NAMALWA (cell line): ENCODE results near the gene FHDC1.

Source experiments
- DNase-seq: peaks from one replicate; pipeline ENCODE4 v3.0.0-alpha.2; 2015; ENCODE audit warnings: low spot score

FHDC1 gene

GRCh38 chr4:152936446-152937335 lies 568 bp downstream of the FHDC1 start:
- no peak for DNase-seq

GRCh38 chr4:152937336-152938236 lies 1.5 kb downstream of the FHDC1 start:
- no peak for DNase-seq

- DNase-seq, result no peak
Measured at GRCh38 chr4:152938237-152938947, 2.3 kb downstream of the FHDC1 start.

- DNase-seq, result no peak
Measured at GRCh38 chr4:152939621-152940020, 3.5 kb downstream of the FHDC1 start.

GRCh38 chr4:152940461-152940860 lies 4.3 kb downstream of the FHDC1 start:
- no peak for DNase-seq

GRCh38 chr4:152941411-152941810 lies 5.3 kb downstream of the FHDC1 start:
- DNase-seq, result no peak

- no peak for DNase-seq
Measured at GRCh38 chr4:152942346-152942745, 6.2 kb downstream of the FHDC1 start.

- no peak for DNase-seq
Measured at GRCh38 chr4:152943672-152944071, 7.5 kb downstream of the FHDC1 start.

- DNase-seq, result no peak
Measured at GRCh38 chr4:152944666-152945320, 8.7 kb downstream of the FHDC1 start.

- no peak for DNase-seq
Measured at GRCh38 chr4:152945639-152946038, 9.5 kb downstream of the FHDC1 start.

GRCh38 chr4:152946446-152946845 lies 10.3 kb downstream of the FHDC1 start:
- DNase-seq, result no peak

GRCh38 chr4:152947311-152947710 lies 11.2 kb downstream of the FHDC1 start:
- no peak for DNase-seq

- DNase-seq, result no peak
Measured at GRCh38 chr4:152949930-152950329, 13.8 kb downstream of the FHDC1 start.

GRCh38 chr4:152950402-152951274 lies 14.5 kb downstream of the FHDC1 start:
- DNase-seq, result no peak

- no peak for DNase-seq
Measured at GRCh38 chr4:152951348-152951747, 15.2 kb downstream of the FHDC1 start.

- DNase-seq, result no peak
Measured at GRCh38 chr4:152953514-152953913, 17.4 kb downstream of the FHDC1 start.

GRCh38 chr4:152954741-152955140 lies 18.6 kb downstream of the FHDC1 start:
- no peak for DNase-seq

GRCh38 chr4:152956147-152956546 lies 20.0 kb downstream of the FHDC1 start:
- DNase-seq, result no peak

GRCh38 chr4:152956650-152957436 lies 20.7 kb downstream of the FHDC1 start:
- DNase-seq, result no peak
